Pons (tissue), 1 donor: ENCODE measurements around the gene CACNA2D3.
A peak's percentile ranks its signal among the peaks of the same experiment; 100 is the strongest.

Experiments
- DNase-seq: peaks from one replicate; pipeline ENCODE4 v3.0.0-alpha.2; 2016; ENCODE audit warnings: low spot score

The CACNA2D3 gene

GRCh38 chr3:54681706-54682105 is 559.4 kb downstream of the CACNA2D3 start:
- DNase-seq: no peak

DNA sequence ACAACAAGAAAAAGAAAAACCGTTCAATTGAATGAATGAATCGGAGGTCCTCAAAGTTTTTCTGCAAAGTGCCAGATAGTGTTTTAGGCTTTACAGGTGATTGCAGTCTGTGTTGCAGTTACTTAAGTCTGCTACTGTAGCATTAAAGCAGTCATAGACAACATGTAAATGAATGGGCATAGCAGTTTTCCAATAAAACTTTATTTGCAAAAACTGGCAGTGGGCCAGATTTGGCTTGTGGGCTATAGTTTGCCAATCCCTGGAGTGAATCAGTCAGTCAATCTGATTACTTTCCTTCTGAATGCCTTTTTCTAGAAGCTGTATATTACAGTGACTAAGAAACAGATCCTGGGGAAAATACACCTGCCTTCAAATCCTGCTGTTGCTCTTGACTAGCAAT is 562.9 kb downstream of the CACNA2D3 start:
- DNase-seq: no peak

- DNase-seq: no peak
These were observed 569.0 kb downstream of the CACNA2D3 start for GRCh38 chr3:54691289-54691771.

DNA sequence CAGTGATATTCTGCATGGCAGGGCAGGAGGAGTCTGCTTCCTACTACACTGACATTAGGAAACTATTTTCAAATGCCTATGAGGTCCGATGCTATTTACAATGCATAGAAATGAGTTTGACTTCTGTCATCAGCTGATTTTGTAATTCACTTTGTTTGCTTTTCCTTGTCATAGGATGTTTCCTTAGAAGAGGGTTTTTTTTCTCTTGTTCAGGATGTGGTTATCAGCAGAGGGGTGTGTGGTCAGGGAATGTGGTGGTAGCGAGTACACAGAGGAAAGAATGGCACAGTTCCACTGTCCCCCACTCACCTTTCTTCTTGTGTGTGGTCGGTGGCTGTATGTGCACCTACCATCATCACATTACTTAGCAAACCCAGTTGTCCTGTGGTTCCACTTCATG is 574.0 kb downstream of the CACNA2D3 start:
- DNase-seq: no peak

DNA sequence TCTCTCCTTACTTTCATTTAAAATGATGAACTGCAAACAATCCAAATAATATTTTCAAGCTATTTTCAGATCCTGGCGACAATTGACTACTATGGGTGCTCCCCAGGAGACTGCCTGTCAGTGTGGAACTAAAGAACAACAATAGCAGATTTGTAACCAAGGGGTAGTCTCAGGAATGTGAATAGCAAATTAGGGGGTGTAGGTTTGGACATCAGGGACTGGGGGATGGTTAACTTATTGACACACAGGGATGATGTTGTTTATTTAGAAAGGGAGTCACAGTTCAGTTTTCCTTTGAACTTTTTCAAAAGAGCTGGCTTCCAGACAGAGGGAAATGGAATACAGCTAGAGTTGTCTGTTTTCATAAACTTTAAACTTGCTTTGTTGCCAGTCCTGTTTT is 575.7 kb downstream of the CACNA2D3 start:
- DNase-seq: no peak

DNA sequence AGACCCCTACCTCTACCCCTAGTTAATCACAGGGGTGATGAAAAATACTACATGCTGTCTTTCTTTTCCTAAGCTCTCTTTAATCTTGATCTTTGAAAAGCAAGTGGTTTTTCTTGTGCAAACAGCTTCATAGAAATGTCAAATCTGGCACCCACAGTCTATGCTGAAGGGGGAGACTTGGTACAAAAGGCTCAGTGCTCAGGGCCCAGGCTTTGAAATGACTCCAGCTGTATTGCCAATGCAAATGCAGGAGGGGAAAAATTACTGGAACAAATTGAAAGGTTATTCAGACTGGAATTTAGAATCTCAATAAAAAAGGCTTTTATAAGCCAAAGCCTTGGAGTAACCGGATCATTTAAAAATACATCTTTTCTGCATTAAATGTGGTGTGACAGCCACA is 581.6 kb downstream of the CACNA2D3 start:
- peak; percentile 18 for DNase-seq

GRCh38 chr3:54705730-54706129 is 583.4 kb downstream of the CACNA2D3 start:
- no peak for DNase-seq

DNA sequence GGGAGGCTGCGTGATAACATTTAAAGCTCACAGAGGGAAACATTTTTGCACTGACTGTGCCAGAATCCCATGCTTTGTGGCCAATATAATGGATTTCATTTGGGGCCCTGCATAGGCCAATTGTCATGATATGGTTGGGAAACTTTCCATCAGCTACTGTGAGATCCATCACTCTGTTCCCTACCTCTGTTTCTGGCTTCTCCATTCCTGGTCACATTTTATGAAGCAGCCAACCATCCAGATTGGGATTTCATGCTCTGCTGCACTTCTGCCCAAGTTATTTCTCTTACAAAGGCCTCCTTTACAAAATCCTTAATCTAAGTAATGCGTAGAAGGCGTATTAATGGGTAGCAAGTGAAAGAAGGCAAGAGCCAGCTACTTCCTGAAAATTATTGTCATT is 584.4 kb downstream of the CACNA2D3 start:
- no peak for DNase-seq

DNA sequence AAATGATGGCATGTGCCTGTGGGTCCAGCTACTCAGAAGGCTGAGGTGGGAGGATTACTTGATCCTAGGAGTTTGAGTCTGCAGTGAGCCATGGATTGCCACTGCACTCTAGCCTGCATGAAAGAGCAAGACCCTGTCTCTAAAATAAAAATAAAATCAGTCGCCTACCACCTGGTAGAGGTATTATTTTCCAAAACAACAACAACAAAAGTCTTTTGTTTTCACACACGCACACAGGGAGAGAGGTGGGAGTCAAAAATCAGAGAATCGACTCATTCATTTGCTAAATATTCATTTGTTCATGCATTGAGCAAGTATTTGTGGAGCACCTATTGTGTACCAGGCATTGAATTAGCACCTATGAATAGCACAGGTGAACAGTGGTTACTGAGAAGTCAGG is 587.4 kb downstream of the CACNA2D3 start:
- no peak for DNase-seq

- no peak for DNase-seq
These were observed 588.6 kb downstream of the CACNA2D3 start for GRCh38 chr3:54710954-54711353.

DNA sequence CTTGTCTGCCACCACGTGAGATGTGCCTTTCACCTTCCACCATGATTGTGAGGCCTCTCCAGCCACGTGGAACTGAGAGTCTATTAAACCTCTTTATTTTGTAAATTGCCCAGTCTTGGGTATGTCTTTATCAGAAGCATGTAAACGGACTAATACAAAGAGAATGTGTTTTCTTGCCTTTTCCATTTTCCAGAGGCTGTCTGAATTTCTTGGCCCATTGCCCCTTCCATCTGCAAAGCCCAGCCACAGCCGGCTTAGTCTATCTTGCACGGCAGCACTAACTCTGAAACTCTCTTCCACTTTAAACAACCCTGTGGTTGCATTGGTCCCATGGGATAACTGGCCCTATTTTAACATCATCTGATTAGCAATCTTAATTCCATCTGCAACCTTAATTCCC is 590.2 kb downstream of the CACNA2D3 start:
- DNase-seq: no peak

DNA sequence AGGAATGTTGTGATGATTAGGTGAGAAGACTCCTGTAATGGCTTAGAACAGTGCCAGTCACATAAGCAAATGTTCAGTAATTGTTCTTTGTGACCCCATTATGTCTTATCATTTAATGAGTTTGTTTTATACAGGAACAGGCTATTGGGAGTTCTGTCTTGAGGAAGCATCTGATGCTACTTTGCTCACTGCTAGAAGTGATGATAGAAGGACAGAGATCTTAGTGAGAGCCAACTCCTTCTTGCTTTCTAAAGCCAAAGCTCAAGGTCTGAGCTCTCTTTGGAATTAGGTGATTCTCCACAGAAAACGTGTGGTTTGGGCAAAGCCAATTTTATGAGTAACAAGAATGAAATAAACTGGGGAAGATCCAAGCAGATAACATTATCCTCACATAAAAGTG is 590.7 kb downstream of the CACNA2D3 start:
- no peak for DNase-seq

DNA sequence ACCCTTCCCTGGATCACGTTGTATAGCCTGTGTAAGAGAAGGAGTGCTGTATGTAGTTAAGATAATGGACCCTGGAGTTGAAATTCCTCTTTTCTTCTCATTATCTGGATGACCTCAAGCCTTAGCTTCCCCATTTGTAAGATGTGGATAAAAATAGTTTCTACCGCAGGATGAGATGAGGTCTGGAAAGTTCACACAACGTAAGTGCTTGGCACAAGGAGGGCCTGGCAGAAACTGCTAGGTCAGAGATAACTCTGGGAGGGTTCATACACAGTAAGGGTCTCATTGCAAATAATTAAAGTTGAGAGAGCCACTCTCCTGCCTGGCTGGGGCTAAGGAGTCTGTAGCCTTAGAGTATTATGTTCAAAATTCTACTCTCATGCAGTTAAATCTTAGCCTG is 591.1 kb downstream of the CACNA2D3 start:
- DNase-seq: peak; percentile 25

DNA sequence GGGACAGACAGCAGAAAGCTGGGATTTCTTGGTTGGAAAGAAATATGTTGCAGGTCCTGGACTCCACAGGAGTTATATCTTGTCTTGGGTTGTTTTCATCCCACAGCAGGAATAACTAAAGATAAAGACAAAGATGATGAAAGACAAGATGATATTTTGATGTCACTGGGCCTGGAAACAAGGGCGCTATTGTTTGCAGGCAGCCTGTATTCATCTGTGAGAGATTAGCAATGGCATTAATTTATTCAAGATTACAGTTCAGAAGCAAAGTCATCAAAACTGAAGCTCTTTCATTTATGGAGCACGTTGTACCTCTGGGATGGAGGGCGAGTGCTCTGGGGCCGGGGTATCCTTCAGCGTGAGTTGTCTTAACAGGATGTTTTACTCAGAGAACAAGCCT is 591.7 kb downstream of the CACNA2D3 start:
- DNase-seq: no peak

GRCh38 chr3:54717506-54717905 is 595.2 kb downstream of the CACNA2D3 start:
- DNase-seq: no peak

DNA sequence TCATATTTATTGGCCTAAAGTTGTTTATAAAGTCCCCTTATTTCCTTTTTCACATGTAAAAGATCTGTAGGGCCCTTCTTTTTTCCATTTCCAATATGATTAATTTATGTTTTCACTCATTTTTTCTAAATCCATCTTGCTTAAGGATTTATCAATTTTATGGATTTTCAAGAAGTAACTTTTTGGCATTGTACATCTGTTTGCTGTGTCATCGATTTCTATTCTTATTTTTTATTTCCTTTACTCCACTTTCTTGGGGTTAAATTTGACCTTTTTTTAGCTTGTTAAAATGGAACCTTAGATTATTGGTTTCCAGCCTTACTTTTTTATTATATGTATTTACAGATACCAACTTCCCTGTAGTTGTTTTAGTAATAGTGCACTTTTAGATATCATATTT is 597.6 kb downstream of the CACNA2D3 start:
- DNase-seq: no peak

- no peak for DNase-seq
These were observed 598.3 kb downstream of the CACNA2D3 start for GRCh38 chr3:54720604-54721003.

- DNase-seq: no peak
These were observed 609.5 kb downstream of the CACNA2D3 start for GRCh38 chr3:54731732-54732445.

GRCh38 chr3:54733106-54734006 is 611.0 kb downstream of the CACNA2D3 start:
- no peak for DNase-seq

GRCh38 chr3:54736459-54736858 is 614.1 kb downstream of the CACNA2D3 start:
- no peak for DNase-seq

- no peak for DNase-seq
These were observed 621.4 kb downstream of the CACNA2D3 start for GRCh38 chr3:54743755-54744154.

GRCh38 chr3:54744291-54744690 is 621.9 kb downstream of the CACNA2D3 start:
- DNase-seq: no peak

DNA sequence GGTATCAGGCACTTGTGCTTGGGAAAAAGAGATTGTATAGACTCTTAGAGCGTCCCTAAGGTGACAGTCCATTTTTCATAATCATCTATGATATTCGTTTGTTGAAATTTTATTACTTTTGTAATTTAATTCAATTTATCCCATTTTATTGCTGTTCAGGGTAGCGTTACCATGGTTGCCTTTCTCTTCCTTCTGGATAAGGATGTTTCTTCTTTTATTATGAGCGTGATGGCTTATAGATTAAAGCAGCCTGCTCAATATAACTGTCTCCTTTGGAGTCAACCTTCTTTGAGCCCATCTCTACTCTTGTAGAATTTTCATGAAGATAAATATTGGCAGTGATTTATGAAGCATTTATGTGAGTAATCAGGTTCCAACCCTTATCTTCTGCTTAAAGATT is 623.5 kb downstream of the CACNA2D3 start:
- no peak for DNase-seq
